ENCODE measurements around the gene CSF3R. TPM values are rescaled to one million over a fixed set of nuclear protein-coding genes. Genes with fewer than 3 reads are reported as not detected.
A peak's percentile ranks its signal among the peaks of the same experiment; 100 is the strongest.

Gene CSF3R
- total and polyA plus RNA-seq, 2 of the 4 experiments (the other 2 are of a cell fraction): not detected

DNA sequence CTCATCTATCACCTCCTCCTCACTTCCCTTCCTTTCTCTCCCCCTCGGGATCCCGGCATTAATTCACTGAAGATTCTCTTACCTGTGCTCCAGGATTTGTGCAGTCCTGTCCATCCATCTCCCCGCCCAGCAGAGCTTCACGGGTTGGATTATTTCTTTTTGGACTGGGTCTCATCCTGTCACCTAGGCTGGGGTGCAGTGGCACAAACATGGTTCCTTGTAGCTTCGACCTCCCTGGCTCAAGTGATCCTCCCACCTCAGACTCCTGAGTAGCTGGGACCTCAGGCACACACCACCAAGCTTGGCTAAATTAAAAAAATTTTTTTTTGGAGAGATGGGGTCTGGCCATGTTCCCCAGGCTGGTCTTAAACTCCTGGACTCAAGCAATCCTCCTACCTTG is 12.3 kb upstream of the CSF3R start:
- Histone ChIP-seq H2AFZ (replicated peaks; ENCODE audit: low read length, poor library complexity) (peak overlapping the region; percentile 43), H3K9me3 (ENCODE audit: control insufficient read depth, insufficient read depth, low read length) (no peaks in the 10 kb centered on the region), H3K18ac (ENCODE audit: low read depth, low read length) (no peak overlapping the region), H3K4me2 (ENCODE audit: low read depth, low read length) (no peak overlapping the region), H4K20me1 (ENCODE audit: insufficient read depth, low read length) (no peaks in the 10 kb centered on the region), H3K4ac (ENCODE audit: low read depth, low read length) (no peak overlapping the region), H3K14ac (replicated peaks; ENCODE audit: low read depth, low read length) (no peak overlapping the region), H2BK5ac (ENCODE audit: low read depth, low read length, poor library complexity, severe bottlenecking) (no peak overlapping the region), H3K4me3 (ENCODE audit: insufficient read depth, low read depth, low read length) (no peak overlapping the region), H3K9ac (ENCODE audit: low read depth, low read length) (no peak overlapping the region), H4K91ac (ENCODE audit: insufficient read depth, low read depth, low read length) (no peak overlapping the region), H4K8ac (ENCODE audit: low read depth in 2 of 2, low read length in 2 of 2) (no peak overlapping the region), H3K9me1 (ENCODE audit: insufficient read depth, low read length) (no peaks in the 10 kb centered on the region), H3K27me3 (ENCODE audit: control insufficient read depth, insufficient read depth, low read length) (peaks cover 6% of the 10 kb centered on the region), H2BK20ac (ENCODE audit: low read depth, low read length) (no peak overlapping the region), H3K4me1 (ENCODE audit: control insufficient read depth, insufficient read depth, low read length) (no peaks in the 10 kb centered on the region), H3K36me3 (ENCODE audit: control insufficient read depth, insufficient read depth, low read length) (no peaks in the 10 kb centered on the region), H3K79me1 (ENCODE audit: low read depth in 1 of 2, low read length in 2 of 2) (no peaks in the 10 kb centered on the region), H2BK120ac (ENCODE audit: low read depth, low read length) (no peak overlapping the region), H3K56ac (ENCODE audit: extremely low read depth, insufficient read depth, low read length) (no peak overlapping the region), H3K23ac (ENCODE audit: low read depth, low read length) (no peak overlapping the region), H3K27ac (ENCODE audit: insufficient read depth, low read length) (no peak overlapping the region), H2BK15ac (ENCODE audit: low read depth, low read length) (no peak overlapping the region), H4K5ac (ENCODE audit: low read depth, low read length) (no peak overlapping the region), H2AK9ac (replicated peaks; ENCODE audit: low read depth, low read length, poor library complexity) (no peak overlapping the region), H2AK5ac (ENCODE audit: low read depth, low read length) (no peak overlapping the region)
- intact Hi-C loops (cut with micrococcal nuclease) (no loop called here), in situ Hi-C loops (cut with MboI; ENCODE audit: low sequenced_read_pairs) (no loop called here), dilution Hi-C loops (cut with HindIII; ENCODE audit: low sequenced_read_pairs, unreplicated experiment) (no loop called here)
- POLR2A ChIA-PET (ENCODE audit: unreplicated experiment): no interaction called here
- TF ChIP-seq, protein P1, sequence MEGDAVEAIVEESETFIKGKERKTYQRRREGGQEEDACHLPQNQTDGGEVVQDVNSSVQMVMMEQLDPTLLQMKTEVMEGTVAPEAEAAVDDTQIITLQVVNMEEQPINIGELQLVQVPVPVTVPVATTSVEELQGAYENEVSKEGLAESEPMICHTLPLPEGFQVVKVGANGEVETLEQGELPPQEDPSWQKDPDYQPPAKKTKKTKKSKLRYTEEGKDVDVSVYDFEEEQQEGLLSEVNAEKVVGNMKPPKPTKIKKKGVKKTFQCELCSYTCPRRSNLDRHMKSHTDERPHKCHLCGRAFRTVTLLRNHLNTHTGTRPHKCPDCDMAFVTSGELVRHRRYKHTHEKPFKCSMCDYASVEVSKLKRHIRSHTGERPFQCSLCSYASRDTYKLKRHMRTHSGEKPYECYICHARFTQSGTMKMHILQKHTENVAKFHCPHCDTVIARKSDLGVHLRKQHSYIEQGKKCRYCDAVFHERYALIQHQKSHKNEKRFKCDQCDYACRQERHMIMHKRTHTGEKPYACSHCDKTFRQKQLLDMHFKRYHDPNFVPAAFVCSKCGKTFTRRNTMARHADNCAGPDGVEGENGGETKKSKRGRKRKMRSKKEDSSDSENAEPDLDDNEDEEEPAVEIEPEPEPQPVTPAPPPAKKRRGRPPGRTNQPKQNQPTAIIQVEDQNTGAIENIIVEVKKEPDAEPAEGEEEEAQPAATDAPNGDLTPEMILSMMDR (conservative IDR thresholded peaks at IDR 0.05; ENCODE audit: low read depth, low read length): no peak
- TF ChIP-seq MXI1 (IDR thresholded peaks at IDR 0.05; ENCODE audit: borderline replicate concordance, low read depth, low read length) (no peak), BHLHE40 (IDR thresholded peaks at IDR 0.05; ENCODE audit: low read depth, low read length) (no peak), MAFK (IDR thresholded peaks at IDR 0.05; ENCODE audit: low read depth, low read length) (no peak), NFE2L2 (IDR thresholded peaks at IDR 0.05; ENCODE audit: low read depth, low read length) (no peak), SMC3 (IDR thresholded peaks at IDR 0.05; ENCODE audit: low read depth, low read length) (no peak), FOS (IDR thresholded peaks at IDR 0.05; ENCODE audit: low read depth, low read length) (no peak), RCOR1 (IDR thresholded peaks at IDR 0.05; ENCODE audit: insufficient replicate concordance, low read length) (no peak), POLR2A (IDR thresholded peaks at IDR 0.05; ENCODE audit: low read depth, low read length) (no peak), CHD1 (IDR thresholded peaks at IDR 0.05; ENCODE audit: low read depth, low read length) (no peak), MAZ (IDR thresholded peaks at IDR 0.05; ENCODE audit: borderline replicate concordance, low read depth, low read length) (no peak), RFX5 (IDR thresholded peaks at IDR 0.05; ENCODE audit: low read depth, low read length) (no peak)
- TF ChIP-seq, protein P2, sequence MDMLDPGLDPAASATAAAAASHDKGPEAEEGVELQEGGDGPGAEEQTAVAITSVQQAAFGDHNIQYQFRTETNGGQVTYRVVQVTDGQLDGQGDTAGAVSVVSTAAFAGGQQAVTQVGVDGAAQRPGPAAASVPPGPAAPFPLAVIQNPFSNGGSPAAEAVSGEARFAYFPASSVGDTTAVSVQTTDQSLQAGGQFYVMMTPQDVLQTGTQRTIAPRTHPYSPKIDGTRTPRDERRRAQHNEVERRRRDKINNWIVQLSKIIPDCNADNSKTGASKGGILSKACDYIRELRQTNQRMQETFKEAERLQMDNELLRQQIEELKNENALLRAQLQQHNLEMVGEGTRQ (IDR thresholded peaks at IDR 0.05; ENCODE audit: low read depth, low read length): no peak
- DNase-seq (no peak), ATAC-seq (ENCODE audit: low read depth) (no peak)
- no TSS peak for BruUV-seq (replicated peaks)
- CTCF ChIA-PET: no interaction called here
- WGBS, 2 experiments (ENCODE audit: extremely low coverage in 2 of 2, insufficient read length in 1 of 2): 42% methylated on average over 4 of the region's 5 CpGs; no CpG with 5 or more reads in 1 of the 2 experiments

Measured in IMR-90 (cell line).